CD4-positive, alpha-beta T cell treated with Interleukin-17A for 1 hour (primary cell): Measurements from ENCODE around the gene KCND3.
"Not testable (repeated sequence)": the region's sequence is repeated elsewhere in the genome, so short reads cannot be mapped to it uniquely, and the experiment has no call there.

Experiments
- DNase-seq: peaks from one replicate; pipeline ENCODE4 v3.0.0-alpha.2; 2020

KCND3 gene

DNA sequence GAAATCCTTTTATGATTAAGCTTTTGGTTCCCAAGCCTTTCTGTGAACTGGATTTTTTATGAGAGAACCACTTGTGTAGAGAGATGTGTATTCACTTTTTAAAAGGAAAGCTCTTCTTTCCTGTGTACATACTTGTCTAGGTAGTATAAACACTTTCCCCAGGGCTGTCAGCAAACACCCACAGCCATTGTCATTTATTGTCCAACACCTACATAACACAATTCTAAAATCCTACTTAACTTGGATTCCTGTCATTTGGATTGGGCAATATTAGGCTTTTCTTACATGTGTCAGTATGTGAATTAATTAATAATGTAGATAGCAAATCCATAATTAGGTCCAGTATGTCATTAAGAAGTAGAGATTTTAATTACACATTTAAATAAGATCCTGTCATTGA is 221.4 kb downstream of the KCND3 start:
- no peak for DNase-seq

DNA sequence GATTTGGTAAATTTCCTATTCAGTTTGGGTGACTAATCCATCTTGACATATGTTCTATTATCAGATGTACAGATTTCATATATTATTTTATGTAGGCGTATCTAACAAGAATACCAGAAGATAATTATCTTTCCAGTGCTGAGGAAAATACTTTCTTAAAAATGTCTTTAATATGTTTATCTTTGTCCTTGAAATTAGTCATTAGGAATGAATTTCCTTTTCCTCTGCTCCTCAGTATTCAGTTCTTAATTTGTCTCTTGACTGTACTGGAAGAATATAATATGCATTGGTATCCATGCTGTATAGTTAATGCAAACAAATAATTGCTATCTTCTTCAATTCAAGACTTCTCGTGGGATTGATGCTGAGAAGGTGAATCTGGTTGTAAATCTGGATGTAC is 227.1 kb downstream of the KCND3 start:
- DNase-seq, result no peak

GRCh38 chr1:111761717-111762116 is 227.8 kb downstream of the KCND3 start:
- no peak for DNase-seq

- no peak for DNase-seq
Measured at GRCh38 chr1:111758373-111758772, 231.1 kb downstream of the KCND3 start.

DNA sequence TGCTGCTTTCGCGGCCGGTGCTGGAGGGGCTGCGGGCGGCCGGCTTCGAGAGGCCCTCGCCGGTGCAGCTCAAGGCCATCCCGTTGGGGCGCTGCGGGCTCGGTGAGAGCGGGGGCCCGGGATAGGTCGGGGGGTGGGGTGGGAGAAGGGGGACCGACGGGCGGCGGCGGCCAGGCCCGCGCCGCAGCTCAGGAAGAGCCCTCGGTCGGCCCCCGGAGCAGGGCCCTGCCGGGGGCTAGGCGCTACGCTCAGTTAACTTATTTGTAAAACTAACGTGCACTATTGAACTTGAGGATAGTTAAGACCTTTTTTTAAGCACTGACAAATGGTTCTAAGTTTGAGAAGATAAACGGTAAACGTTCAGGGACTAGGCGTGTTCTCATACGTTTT is 233.3 kb downstream of the KCND3 start:
- DNase-seq, result no peak

DNA sequence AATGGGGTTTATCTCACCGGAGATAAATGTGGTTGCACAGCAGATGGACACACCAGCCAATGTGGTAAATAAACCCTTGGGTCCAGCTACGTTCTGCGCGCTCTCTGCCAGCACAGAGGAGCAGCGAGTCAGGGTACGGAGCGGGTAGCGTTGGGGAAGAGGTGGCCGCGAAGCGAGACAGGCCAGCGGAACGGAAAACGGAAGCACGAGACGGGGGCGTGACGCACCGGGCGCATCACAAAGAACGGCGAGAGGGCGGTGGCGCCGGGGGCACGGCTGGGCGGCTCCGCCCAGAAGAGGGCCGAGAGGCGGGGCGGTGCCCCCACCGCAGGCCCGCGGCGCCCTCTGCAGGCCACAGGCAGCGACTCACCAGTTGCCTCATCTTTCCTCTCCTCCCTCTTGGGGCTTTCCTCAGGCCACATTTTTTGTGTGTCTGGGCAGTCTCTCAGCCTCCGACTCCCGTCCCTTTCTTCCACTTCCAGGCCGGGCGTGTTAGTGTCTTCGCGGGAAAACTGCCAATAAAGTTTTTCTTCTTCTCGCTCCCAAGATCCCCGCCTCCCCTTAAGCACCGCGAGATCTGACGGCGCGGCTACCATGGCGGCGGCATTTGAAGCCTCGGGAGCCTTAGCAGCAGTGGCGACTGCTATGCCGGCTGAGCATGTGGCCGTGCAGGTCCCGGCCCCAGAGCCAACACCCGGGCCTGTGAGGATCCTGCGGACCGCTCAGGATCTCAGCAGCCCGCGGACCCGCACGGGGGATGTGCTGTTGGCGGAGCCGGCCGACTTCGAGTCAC is 233.9 kb downstream of the KCND3 start, which contains the start of gene DDX20:
DDX20 (plus strand) TSS at position 571 of the 793 bp plus-strand sequence; CDS start at position 595, 24 bp downstream.
- DNase-seq, result peak; percentile 93

GRCh38 chr1:111754984-111755330 is 234.5 kb downstream of the KCND3 start:
- DNase-seq, result no peak

DNA sequence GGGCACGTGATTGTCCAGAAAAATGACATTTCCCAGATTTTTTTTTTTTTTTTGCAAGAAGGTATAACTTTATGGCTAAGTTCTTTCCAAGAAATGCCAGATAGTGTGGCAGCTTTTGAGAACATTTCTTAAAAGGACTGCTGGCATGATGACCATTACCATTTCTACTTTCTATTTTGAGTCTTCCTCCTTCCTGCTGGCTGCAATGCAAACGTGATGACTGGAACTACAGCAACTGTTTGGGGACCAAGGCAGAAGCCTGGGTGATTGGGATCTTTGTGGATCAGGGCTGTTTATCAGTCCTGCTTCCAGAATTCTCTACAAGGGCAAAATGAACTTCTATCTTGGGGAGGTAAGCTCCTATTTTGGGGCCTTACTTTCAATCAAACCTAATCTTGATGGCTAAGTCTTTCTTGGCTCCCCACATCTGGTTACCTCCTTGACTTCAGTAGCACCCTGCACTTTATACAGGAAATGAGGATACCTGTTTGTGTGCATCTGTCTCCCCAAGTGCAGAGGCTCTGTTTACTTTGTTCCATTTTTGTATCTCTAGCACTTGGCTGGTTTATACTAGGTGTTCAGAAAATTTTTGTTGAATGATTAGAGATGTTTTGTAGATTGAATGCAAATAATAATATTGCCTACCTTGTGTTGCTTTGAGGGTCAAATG is 237.4 kb downstream of the KCND3 start:
- DNase-seq, result no peak

- DNase-seq, result no peak
Measured at GRCh38 chr1:111750856-111751255, 238.6 kb downstream of the KCND3 start.

DNA sequence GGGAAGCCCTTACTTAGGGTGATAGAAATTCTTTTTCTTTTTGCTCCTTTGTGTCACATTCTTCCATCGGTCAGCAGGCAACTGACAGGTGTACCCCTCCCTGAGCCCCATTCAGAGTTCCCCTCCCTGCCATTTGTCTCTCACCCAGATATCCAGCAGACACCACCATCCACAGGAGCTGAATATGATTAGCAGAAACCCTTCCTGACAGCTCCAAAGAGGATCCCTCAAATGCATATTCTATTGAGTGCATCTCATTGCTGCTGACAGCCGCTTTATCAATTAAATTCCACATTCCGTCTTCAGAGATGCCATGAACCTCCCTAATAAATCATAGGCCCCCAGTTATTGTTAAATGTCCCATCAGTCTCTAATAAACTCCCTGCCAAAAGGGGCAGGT is 239.8 kb downstream of the KCND3 start:
- DNase-seq, result no peak

GRCh38 chr1:111747947-111748346 is 241.5 kb downstream of the KCND3 start:
- no peak for DNase-seq

- peak; percentile 77 for DNase-seq
Measured at GRCh38 chr1:111747282-111747734, 242.2 kb downstream of the KCND3 start.

GRCh38 chr1:111746614-111746999 is 242.9 kb downstream of the KCND3 start:
- DNase-seq, result no peak

- no peak for DNase-seq
Measured at GRCh38 chr1:111745675-111746613, 243.5 kb downstream of the KCND3 start.

DNA sequence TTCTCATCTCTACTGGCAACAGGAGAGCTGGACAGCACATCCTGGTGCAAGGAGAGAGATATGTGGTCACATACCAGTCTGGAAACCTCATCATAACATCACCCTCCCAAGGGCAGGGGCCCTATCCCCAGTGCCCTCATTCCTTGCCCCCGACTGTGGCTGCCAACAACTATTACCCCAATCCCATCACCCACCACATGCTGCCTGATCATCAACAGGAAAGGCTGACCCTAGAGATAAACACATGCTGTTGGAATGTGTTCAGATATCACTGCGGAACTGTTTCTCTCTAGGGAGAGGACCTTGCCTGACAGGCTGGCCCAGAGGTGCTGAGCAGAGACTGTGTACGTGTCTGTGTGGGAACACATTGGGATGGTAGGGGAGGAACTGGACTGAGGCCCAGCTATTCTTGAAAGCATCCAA is 245.8 kb downstream of the KCND3 start:
- DNase-seq, result no peak

- no peak for DNase-seq
Measured at GRCh38 chr1:111742938-111743549, 246.4 kb downstream of the KCND3 start.

GRCh38 chr1:111742292-111742691 is 247.2 kb downstream of the KCND3 start:
- not testable (repeated sequence) for DNase-seq

GRCh38 chr1:111739925-111740765 is 249.3 kb downstream of the KCND3 start:
- no peak for DNase-seq

GRCh38 chr1:111739194-111739924 is 250.1 kb downstream of the KCND3 start, which contains the start of gene INKA2:
Gene INKA2 (minus strand): TSS chr1:111739395. CDS start chr1:111739242, 153 bp downstream.
- peak; percentile 78 for DNase-seq

- DNase-seq, result peak; percentile 58
Measured at GRCh38 chr1:111738436-111739193, 250.9 kb downstream of the KCND3 start.
